HG02623 (cell line): ENCODE measurements around the gene UCP2.
"Not testable (repeated sequence)": the region's sequence is repeated elsewhere in the genome, so short reads cannot be mapped to it uniquely, and the experiment has no call there.

Source experiments
- ATAC-seq: cut with Tn5 transposase; IDR thresholded peaks from one replicate; pipeline ENCODE4 v1.9.1; 2021; ENCODE audit warnings: moderate library complexity; ENCODE audit not compliant: unreplicated experiment

Gene UCP2

GRCh38 chr11:73946798-73947458 lies 35.7 kb downstream of the UCP2 start:
- no peak for ATAC-seq

- no peak for ATAC-seq
These were observed 37.2 kb downstream of the UCP2 start for GRCh38 chr11:73945396-73945795.

GRCh38 chr11:73944901-73945300 lies 37.7 kb downstream of the UCP2 start:
- ATAC-seq = no peak

GRCh38 chr11:73944085-73944484 lies 38.6 kb downstream of the UCP2 start:
- ATAC-seq = no peak

- ATAC-seq = no peak
These were observed 40.6 kb downstream of the UCP2 start for GRCh38 chr11:73942010-73942409.

- no peak for ATAC-seq
These were observed 41.7 kb downstream of the UCP2 start for GRCh38 chr11:73940801-73941570.

- ATAC-seq = no peak
These were observed 43.5 kb downstream of the UCP2 start for GRCh38 chr11:73939096-73939495.

GRCh38 chr11:73936047-73936446 lies 46.6 kb downstream of the UCP2 start:
- ATAC-seq = not testable (repeated sequence)

GRCh38 chr11:73932781-73933180 lies 49.9 kb downstream of the UCP2 start:
- ATAC-seq = no peak

- ATAC-seq = no peak
These were observed 50.7 kb downstream of the UCP2 start for GRCh38 chr11:73931951-73932350.

- ATAC-seq = no peak
These were observed 51.5 kb downstream of the UCP2 start for GRCh38 chr11:73931039-73931645.

GRCh38 chr11:73929388-73929787 lies 53.3 kb downstream of the UCP2 start:
- no peak for ATAC-seq
